Ovary (tissue), 3 donors: Measurements from ENCODE around the gene ALK.

Source experiments
- EP300 ChIP-seq: sonication (generic); formaldehyde crosslinking; IDR thresholded peaks from one replicate; pipeline ENCODE4 v1.6.1; 2017; ENCODE audit warnings: antibody characterized with exemption
- POLR2A ChIP-seq: fragments of 450-650 bp; IDR thresholded peaks from one replicate; pipeline ENCODE4 v1.6.1; 2017; ENCODE audit warnings: antibody characterized with exemption, mild to moderate bottlenecking, moderate library complexity
- TF ChIP-seq, protein P1 (sequence below), 3 donors: fragments of 450-650 bp in 2 of 3; fragments of 200-600 bp in 1 of 3; IDR thresholded peaks; one replicate each; pipeline versions ENCODE4 v1.5.1 to v1.8.0; 2016 to 2022; ENCODE audit warnings: antibody characterized with exemption in 3 of 3, mild to moderate bottlenecking in 1 of 3
- donor health status: DM: no; HTN: no; CAD: no.

GRCh38 chr2:29802986-29803385 lies 118.4 kb downstream of the ALK start:
- TF ChIP-seq, protein P1, sequence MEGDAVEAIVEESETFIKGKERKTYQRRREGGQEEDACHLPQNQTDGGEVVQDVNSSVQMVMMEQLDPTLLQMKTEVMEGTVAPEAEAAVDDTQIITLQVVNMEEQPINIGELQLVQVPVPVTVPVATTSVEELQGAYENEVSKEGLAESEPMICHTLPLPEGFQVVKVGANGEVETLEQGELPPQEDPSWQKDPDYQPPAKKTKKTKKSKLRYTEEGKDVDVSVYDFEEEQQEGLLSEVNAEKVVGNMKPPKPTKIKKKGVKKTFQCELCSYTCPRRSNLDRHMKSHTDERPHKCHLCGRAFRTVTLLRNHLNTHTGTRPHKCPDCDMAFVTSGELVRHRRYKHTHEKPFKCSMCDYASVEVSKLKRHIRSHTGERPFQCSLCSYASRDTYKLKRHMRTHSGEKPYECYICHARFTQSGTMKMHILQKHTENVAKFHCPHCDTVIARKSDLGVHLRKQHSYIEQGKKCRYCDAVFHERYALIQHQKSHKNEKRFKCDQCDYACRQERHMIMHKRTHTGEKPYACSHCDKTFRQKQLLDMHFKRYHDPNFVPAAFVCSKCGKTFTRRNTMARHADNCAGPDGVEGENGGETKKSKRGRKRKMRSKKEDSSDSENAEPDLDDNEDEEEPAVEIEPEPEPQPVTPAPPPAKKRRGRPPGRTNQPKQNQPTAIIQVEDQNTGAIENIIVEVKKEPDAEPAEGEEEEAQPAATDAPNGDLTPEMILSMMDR (IDR thresholded peaks at IDR 0.05): no peak
- TF ChIP-seq POLR2A: no peak
- no peak for TF ChIP-seq EP300
